Anterior cingulate cortex (tissue), 58 donors: Measurements from ENCODE around the gene VWF.

Experiments used
- DNase-seq, 58 donors: peaks; one replicate each; lab custom pipeline; 2025; lab: John Stamatoyannopoulos, UW

The VWF gene

DNA sequence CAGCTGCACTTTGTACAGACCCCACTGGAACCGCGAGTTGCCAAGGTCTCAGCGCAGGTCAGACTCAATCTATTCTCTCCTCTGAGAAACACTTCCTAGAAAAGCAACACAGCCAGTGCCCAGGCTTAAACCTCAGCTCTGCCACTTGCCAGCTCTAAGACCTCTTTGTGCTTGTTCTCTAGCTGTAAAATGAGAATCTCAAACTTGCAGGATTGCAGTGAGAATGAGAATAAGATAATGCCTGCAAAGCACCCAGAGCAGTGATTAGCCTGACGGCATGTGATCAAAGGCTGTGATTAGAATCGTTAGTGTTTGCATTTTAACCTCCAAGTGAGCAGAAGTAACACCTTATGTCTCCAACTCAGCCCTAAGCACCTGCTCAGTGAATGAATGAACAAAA is 200.7 kb downstream of the VWF start:
- peak in 3 of 58 donors; percentile 2 to 8 (median 6) for DNase-seq

DNA sequence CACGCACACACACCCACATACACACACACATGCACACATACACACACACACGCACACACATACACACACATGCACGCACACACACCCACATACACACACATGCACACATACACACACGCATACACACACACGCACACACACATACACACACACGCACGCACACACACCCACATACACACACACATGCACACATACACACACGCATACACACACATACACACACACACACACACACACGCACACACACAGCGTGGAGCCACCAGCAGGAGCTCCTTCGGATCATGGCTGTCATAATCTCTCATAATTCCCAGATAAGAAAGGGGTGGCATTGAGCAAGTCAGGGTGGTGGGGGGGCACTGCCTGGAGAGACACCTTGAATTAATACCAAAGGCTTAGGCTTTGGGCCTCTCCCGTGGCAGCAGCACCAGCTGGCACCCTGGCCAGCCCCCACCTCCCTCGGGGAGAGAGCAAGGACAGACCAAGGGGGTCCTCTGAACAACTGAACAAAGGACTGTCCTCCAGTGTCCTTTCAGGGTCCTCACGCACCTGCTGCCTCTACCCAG is 201.3 kb downstream of the VWF start:
- DNase-seq, result no peak

DNA sequence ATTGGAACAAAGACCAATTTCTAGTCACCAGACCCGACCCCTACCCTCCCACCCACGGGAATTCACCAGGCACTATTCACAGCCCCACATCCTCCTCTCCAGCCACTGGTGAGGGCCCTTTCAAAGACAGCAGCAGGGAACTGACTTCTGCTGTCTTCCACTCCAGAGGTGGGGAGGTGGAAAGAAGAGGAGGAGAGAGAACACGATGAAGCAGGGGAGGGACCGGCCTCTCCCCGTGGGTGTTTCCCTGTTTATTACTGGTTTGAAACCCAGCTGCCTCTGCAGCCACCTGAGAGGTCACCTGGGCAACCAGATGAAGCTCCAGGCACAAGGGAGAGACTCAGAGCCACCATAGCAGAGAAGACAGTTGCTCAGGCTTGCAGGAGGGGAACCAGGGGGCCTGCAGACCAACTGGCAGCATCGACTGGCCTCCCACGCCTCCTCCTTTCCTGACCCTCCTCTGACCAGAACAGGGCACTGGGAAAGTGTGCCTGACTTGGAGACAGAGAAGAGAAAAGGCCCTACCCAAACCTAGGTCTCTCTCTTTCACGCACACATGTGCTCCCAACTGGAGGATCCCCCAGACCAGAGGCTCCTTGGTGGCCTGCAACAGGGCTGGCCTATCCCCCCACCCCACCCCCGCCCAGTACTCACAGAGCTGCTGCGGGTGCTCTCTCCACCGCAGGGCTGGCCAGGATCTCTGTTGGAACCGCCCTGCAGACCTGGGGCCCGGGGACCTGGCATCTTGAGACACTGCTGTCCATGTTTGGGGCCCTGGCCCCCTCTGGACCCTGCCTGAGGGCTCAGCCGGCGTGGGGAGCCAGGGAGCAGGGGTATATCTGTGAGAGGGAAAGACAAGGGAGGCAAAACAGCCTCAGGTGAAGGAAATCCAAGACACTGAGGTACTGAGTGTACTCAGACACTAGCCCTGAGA is 202.2 kb downstream of the VWF start:
- no peak for DNase-seq

DNA sequence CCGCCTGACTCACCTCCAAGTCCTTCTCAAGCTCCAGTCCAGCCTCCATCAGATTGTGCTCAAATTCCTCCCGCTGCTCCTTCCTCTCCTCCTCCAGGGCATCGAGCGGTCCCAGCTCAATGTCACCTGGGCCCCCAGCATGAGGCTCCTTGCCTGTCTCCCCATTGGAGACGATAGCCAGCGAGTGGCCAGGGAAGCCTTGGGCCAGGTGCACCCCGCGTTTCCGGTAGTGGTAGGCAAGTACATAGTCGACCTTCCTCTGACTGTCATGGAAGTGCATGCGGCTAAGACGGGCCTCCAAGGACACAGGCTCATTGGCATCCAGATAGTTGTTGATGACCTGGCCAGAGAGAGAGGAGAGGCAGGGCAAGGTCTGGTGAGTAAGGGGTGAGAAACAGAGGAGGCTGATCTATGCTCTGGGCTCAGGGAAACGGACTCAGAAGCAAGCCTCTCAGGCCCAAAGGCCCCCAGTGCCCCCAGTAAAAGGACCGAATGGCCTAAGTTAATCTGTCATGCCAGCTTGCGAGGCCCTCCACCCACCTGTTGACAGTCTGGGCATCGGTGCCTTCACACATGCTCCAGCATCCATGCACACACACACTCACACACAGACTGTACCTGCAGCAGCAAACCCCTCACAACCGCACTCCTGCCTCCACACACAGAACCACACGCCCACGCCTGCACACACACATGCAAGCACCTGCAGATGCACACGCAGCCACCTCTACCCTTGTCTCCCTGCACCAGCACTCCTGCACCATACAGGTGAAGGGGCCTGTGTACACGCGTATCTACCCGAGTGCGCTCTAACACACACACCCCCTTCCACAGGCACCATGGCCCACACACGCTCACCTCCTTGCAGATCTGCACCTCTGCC is 203.2 kb downstream of the VWF start:
- peak in 1 of 58 donors; percentile 27 for DNase-seq

DNA sequence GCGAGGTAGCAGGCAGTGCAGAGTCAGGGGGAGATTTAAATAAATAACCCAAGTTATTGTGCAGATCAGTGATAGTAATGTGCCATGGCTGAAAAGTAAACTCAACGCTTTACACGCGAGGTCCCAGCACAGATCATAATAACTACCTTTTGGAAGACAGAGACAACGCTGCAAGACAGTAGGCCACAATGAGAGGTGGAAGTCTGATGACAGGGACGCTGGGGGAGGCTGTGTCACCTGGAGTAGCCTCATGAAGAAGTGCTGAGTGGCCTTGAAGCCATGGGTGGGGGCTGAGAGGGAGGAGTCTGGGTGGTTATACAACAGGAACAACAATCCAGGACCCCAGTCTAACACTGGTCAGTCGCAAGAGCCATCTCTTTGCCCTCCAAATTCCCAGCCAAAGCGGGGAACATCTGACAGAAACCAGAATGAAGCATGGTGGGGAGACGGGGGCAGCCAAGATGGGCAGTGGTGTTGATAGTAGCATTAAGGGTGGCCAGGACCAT is 207.6 kb downstream of the VWF start:
- DNase-seq, result no peak

DNA sequence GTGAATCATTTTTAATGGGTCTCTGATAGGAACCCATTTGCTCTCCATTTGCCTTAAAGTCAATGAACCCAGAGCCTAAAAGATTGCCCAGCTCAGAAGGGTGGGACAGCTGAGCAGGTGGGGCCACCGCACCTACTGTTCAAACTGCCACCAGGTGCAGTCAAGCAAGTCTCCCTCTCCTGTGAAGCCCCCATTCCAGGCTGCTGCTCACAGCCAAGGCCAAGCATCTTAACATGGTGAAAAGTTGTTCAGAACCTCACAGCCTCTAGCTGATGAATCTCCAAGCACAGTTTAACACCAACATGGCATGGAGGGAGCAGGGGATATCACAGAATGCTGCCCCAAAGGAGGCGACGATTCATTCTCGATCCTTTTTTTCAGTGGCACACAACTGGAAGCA is 209.0 kb downstream of the VWF start:
- no peak for DNase-seq

DNA sequence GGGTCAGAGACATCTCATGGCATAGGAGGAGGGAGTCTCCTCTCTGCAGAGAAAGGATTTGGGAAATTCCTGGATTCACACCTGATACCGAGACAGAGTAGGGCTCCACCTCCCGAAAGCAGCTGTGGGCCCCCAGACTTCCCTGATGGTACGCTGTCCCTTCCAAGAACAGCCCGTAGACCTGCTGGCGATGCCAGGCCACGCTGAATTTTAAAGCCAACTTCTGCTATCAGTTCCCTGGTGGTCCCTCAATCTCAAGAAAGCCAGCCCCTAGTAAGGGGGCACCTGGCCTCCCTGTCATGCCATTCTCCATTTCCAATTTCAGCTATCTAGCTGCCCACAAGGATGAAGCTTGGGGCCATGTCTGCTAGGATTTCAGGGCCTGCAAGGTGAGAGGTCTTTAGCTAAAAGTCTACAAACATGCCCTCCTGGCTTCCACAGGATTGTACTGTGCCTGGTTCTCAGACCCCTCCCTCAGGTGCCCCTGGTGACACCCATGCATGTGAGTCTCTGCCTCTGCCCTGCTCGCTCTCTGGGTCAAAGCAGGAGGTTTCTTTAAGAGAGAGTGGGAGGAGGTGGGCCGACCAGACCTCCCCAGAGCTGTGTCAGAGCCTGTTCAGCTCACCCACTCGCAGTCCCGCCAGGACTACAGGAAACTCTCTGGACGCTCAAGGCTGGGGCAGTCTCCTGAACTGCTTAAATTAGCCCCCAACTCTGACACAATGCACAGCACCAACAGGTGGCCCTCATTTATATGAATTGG is 209.9 kb downstream of the VWF start:
- DNase-seq, result no peak

DNA sequence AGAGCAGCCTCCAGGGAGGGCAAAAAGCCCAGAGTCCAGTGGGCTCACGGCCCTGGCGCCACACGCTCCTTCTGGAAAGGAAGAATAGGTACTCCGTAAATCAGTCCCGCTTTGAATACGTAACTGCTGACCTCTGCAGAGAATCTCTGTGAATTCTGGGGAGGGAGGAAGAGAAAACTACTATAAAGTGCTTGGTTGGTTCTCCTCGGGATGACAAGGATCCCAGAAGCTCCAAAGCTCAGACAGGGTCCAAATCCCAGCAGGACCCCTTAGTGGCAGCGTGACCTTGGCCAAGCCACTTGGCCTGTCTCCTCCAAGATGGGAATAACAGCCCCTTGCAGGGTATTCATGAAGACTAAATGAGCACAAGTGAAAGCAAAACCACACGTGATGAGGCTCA is 211.1 kb downstream of the VWF start:
- DNase-seq, result peak in 4 of 58 donors; percentile 7 to 16 (median 10)

DNA sequence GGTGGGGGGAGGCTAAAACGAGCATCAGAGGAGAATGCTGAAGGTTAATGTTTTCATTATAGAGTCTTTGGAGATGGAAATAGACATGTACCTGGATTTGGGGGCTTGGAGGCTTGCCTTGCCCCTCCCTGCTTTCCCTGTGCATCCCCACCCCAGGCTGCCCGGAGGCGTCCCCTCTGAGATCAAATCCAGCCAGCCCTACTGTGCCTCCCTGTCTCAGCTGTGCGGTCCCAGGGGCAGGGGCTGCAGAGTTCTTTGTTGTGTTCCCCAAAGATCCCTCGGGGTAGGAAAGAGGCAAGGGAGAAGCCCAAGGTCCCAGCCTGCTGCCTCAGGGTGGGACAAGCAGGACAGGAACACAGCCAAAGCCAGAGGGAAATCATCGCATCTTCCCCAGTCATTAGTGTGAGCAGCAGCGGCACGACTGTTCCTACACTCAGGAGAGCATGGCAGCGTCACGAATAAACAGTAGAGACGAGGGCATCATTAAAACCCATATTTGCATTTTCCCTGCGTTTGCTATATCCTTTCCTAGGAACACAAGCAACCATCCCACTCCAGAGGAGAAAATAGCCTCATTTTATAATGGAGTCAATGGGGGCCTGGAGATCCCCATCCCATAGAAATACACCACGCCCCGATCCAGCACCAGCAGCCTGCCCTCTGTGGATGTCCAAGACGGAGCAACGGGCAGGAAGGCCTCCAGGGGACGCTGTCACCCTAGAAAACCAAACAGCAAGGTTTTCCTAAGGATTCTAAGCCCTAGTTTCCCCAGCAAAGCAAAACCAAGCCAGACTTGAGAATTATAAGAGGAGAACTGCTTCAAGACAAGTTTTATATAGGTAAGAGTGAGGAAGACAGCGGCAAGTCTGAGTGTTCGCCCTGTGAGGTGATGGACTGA is 211.8 kb downstream of the VWF start:
- no peak for DNase-seq

DNA sequence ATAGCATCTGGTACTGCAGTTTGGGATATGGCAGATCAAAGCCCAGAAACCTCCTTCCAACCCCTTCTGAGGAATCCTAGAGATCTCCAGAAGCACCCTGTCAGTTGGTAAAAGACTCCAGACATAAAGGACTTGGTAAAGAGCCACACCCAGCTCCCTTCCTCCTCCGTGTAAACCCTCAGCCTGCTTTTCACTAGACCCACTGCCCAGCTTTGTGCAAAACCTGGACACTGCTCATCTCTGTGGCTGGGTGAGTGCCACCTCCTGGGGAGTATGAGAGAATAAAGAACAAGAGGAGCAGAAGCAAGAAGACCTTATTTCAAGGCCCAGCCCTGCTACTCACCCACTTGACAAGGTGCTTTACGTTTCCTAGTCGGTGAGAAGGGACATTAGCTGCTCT is 212.5 kb downstream of the VWF start:
- DNase-seq, result no peak

DNA sequence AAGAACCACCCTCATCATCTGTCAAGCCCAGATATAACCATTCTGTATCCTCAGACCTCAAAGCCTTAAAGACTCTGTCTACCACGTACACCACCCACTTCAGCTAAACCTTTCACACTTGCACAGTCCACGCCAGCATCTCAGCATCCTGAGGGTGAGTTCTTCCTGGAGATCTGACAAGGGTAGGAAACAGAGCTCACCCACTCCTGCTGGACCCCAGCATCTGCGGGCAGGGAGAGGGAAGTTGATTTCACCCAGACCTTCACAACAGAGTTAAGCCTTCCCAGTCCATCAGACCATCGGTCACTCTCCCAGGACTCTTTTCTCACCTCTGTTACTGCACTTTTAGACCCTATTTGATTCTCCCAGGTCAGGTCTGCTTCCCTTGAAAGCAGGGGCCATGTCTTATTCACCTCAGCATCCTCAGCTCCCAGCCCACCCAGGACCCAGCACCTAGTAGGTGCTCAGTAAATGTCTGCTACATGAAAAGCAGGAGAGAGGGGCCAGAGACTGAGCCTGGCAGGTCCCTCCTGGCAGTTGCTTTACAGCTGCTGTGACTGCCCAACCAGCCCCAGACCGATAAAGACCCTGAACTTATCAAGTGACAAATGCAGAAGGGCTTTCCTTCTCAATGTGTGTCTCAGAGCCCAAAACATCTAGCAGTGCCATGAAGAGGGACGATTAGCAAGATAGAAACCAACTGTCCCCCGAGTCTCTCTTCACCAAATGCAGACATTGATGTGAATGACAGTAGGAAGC is 213.5 kb downstream of the VWF start:
- no peak for DNase-seq

DNA sequence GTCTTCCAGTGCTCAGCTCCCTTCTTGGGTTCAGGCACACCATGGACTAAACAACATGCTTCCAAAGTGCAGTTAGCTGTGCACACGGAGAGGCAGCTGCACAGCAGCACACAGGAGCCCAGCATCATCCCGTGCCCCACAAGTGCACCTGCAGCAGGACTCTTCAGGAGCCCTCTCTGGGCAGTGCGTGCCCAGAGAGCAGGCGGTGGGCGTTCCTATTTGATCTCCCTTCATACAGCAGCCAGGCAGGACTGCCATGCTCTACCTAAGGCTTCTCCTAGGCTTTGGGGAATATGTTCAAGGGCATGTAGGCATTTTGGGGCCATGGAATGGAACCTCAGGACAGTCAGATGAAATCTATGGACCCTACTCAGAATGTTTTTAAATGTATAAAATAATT is 214.9 kb downstream of the VWF start:
- DNase-seq, result no peak

DNA sequence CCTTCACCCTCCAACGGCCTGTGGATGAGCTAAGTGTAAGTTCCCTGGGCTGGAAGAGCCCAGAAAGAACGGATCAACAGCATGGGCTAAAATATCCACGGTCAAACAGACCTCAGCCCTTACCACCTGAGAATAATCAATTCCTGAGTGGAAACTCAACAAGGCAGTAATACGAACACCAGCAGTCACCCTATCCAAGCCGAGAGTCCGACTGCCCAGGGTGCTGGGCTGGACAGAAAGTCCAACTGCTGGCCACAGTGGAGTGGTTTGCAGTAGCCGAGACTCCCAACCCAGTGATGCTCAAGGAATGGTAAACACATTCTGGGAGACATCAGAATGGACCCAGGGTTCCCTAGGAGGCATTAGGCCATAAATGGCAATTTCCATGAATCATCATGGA is 216.2 kb downstream of the VWF start:
- DNase-seq, result no peak

DNA sequence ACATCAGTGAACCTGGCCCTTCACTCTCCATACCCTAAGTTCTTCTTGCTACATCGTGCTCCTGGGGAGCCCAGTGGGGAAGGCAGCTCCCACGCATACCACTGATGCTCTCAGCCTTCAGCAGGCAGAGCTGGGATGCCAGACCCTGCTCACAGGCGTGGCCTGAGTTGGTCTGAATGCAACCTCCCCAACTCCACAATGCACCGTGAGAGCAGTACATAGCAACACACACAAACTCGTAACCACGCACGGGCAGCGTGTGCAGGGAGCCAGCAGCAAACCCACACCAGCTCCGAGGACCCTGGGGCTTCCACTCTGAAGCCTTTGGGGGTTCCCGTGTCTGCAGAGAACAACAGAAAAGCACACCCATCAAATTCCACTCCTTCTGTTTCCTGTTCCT is 216.7 kb downstream of the VWF start:
- no peak for DNase-seq

DNA sequence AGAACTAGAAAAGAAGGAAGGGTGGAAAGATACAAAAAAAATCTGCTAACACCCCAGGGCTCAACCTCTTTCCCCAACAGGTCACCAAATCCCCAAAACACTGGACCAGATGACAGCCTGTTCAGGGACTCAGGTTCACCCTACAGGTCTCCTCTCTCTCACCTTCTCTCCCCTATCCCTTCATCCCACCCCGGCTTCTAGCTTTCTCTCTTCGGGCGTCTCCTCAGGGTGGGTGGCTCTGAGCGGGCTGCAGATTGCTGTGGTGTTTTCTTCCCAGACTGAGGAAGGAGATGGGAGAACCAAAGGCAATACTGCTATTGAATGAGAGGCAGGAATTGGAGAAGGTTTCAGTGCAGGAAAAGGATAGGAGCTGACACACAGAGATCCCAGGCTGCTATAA is 218.7 kb downstream of the VWF start:
- no peak for DNase-seq

DNA sequence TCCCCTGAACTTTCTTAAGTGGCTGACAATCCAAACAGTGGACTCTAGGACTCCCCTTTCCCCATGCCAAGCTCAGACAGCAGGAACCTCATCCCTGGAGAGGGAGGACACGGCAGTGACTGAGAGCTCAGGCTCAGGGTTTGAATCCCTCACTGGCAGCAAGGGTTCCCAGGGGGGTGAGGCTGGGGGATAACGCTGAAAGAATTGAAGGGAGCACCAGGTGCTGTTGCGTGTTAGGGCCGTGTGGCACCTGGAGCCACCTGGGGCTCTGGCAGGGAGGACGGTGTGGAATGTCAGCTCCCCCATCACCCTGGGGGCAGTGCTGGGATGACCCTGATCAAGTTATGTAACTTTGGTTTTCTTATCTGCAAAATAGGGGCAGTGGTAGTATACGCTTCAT is 219.5 kb downstream of the VWF start:
- DNase-seq, result no peak

DNA sequence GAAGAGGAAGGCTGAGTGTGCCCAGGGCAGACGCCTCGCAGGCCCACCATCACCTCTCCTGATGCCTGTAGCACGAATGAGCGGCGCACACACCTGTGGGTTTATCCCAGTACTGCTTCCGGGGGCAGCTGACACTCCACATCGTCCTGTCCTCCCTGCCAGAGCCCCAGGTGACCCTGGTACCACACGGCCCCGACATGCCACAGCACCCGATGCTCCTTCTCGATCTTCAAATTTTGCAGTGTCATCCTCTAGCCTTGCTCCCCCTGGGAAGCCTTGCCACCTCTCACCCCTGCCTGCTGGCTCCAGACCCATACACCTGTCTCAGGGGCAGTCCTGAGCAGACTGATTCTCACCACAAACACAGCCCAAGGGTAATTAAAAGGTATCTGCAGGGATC is 220.0 kb downstream of the VWF start:
- DNase-seq, result no peak

DNA sequence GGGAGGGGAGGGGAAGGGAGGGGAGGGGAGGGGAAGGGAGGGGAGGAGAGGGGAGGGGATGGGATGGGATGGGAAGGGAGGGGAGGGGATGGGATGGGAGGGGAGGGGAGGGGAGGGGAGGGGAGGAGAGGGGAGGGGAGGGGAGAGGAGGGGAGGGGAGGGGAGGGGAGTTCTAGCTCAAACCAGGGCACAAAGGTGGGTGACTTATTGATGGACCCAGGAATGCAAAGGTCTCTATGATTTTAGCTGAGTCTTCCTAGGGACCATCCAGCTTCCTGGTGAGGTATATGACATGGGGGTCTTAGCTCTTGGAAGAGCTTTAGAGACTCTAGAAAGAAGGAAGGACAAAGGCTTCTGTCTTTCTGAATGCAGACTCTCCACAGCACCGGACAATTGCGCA is 221.7 kb downstream of the VWF start:
- DNase-seq, result no peak
